H1 (cell line): ENCODE measurements around the gene GPC6. TPM values are rescaled to one million over a fixed set of nuclear protein-coding genes. Genes with fewer than 3 reads are reported as not detected.

Experiments
- CTCF ChIA-PET: fragments of 300-600 bp; sonication (Branson Sonifier 250); formaldehyde crosslinking; loops from one replicate; lab custom pipeline; 2021; ENCODE audit not compliant: partially characterized antibody; lab: Charles Lee
- POLR2A ChIA-PET: fragments of 300-600 bp; sonication (Branson Sonifier 250); formaldehyde crosslinking; loops from one replicate; lab custom pipeline; 2021; ENCODE audit warnings: inconsistent platforms; ENCODE audit not compliant: partially characterized antibody; lab: Charles Lee
- DNase-seq, 2 experiments: peaks; one replicate each; pipeline versions ENCODE4 v3.0.0 to v3.0.0-alpha.2; 2010 to 2022; ENCODE audit warnings: low spot score in 2 of 2, low read depth in 1 of 2, mixed read lengths in 1 of 2
- FAIRE-seq: peaks from 2 replicates; lab custom pipeline; 2011; peaks lifted over from hg19 to GRCh38; lab: Jason Lieb, UNC
- H2AFZ ChIP-seq: 2 replicates; pipeline ENCODE4 v1.8.1; 2012; ENCODE audit warnings: low read length, inconsistent platforms
- H2AK5ac ChIP-seq: 2 replicates; pipeline ENCODE4 v1.6.1; 2013; ENCODE audit warnings: low read depth, low read length
- H2BK120ac ChIP-seq: replicated peaks from 2 replicates; pipeline ENCODE3; 2013; ENCODE audit warnings: low read depth, low read length, inconsistent platforms
- H2BK12ac ChIP-seq: 2 replicates; pipeline ENCODE4 v1.6.1; 2013; ENCODE audit warnings: low read depth, low read length
- H2BK15ac ChIP-seq: 2 replicates; pipeline ENCODE4 v1.6.1; 2013; ENCODE audit warnings: low read length
- H2BK20ac ChIP-seq: 2 replicates; pipeline ENCODE4 v1.6.1; 2013; ENCODE audit warnings: low read length
- H2BK5ac ChIP-seq: 2 replicates; pipeline ENCODE4 v1.6.1; 2013; ENCODE audit warnings: low read depth, low read length
- H3K14ac ChIP-seq: 2 replicates; pipeline ENCODE4 v1.6.1; 2013; ENCODE audit warnings: inconsistent platforms; ENCODE audit not compliant: insufficient read length
- H3K18ac ChIP-seq: 2 replicates; pipeline ENCODE4 v1.6.1; 2013; ENCODE audit warnings: low read length; ENCODE audit errors: extremely low read depth
- H3K23ac ChIP-seq: 2 replicates; pipeline ENCODE4 v1.6.1; 2013; ENCODE audit warnings: inconsistent platforms; ENCODE audit not compliant: insufficient read length
- H3K23me2 ChIP-seq: 2 replicates; pipeline ENCODE4 v1.6.1; 2013; ENCODE audit warnings: low read depth, low read length
- H3K27ac ChIP-seq: 2 replicates; pipeline ENCODE4 v1.6.1; 2011; ENCODE audit warnings: low read depth, low read length, inconsistent platforms
- H3K27me3 ChIP-seq, 4 experiments: replicated peaks in 1 of 4; 1 replicate in 1 of 4; 2 replicates in 3 of 4; pipeline versions ENCODE4 v1.6.1 to v1.8.1; 2011 to 2013; ENCODE audit warnings: low read length in 3 of 4, mild to moderate bottlenecking in 3 of 4, inconsistent platforms in 2 of 4, mixed read lengths in 2 of 4, moderate library complexity in 1 of 4; ENCODE audit not compliant: control insufficient read depth in 3 of 4, insufficient read depth in 3 of 4; ENCODE audit errors: extremely low read depth in 1 of 4
- H3K36me3 ChIP-seq, 4 experiments: 2 replicates each; pipeline versions ENCODE4 v1.6.1 to v1.8.1; 2011 to 2013; ENCODE audit warnings: mild to moderate bottlenecking in 4 of 4, low read length in 3 of 4, moderate library complexity in 2 of 4, control low read depth in 1 of 4, inconsistent platforms in 1 of 4; ENCODE audit not compliant: insufficient read depth in 4 of 4, control insufficient read depth in 2 of 4
- H3K4ac ChIP-seq: replicated peaks from 2 replicates; pipeline ENCODE3; 2013; ENCODE audit warnings: low read length, low read depth, mixed read lengths, inconsistent platforms; ENCODE audit not compliant: insufficient read length
- H3K4me1 ChIP-seq, 4 experiments: replicated peaks in 1 of 4; 1 replicate in 1 of 4; 2 replicates in 3 of 4; pipeline versions ENCODE4 v1.6.1 to v1.8.1; 2011 to 2013; ENCODE audit warnings: low read length in 3 of 4, inconsistent platforms in 2 of 4, mixed read lengths in 1 of 4; ENCODE audit not compliant: insufficient read depth in 4 of 4, control insufficient read depth in 3 of 4
- H3K4me2 ChIP-seq, 2 experiments: 2 replicates each; pipeline versions ENCODE4 v1.6.1 to v1.8.1; 2011 to 2013; ENCODE audit warnings: low read depth in 2 of 2, low read length in 2 of 2, control low read depth in 1 of 2, inconsistent platforms in 1 of 2, mild to moderate bottlenecking in 1 of 2; ENCODE audit not compliant: insufficient read depth in 1 of 2
- H3K4me3 ChIP-seq, 4 experiments: fragments of 200-600, 300-600 bp in 1 of 4; sonication (generic), shearing (Covaris generic), sonication (Bioruptor Twin) in 1 of 4; 2 replicates each; pipeline versions ENCODE4 v1.5.1 to v1.8.1; 2011 to 2016; ENCODE audit warnings: low read length in 4 of 4, low read depth in 3 of 4, control low read depth in 2 of 4, inconsistent platforms in 2 of 4, mild to moderate bottlenecking in 2 of 4, mixed read lengths in 1 of 4, moderate library complexity in 1 of 4; ENCODE audit not compliant: insufficient read depth in 2 of 4; ENCODE audit errors: extremely low read depth in 1 of 4
- H3K56ac ChIP-seq: replicated peaks from 2 replicates; pipeline ENCODE3; 2013; ENCODE audit warnings: low read depth, mild to moderate bottlenecking, mixed read lengths, low read length, inconsistent platforms; ENCODE audit not compliant: insufficient read length
- H3K79me1 ChIP-seq: 2 replicates; pipeline ENCODE4 v1.6.1; 2013; ENCODE audit warnings: low read depth, low read length, control low read depth
- H3K79me2 ChIP-seq, 2 experiments: 2 replicates each; pipeline versions ENCODE4 v1.6.1 to v1.8.1; 2012 to 2013; ENCODE audit warnings: low read length in 2 of 2, mild to moderate bottlenecking in 2 of 2, inconsistent platforms in 1 of 2; ENCODE audit not compliant: insufficient read depth in 2 of 2, control insufficient read depth in 1 of 2
- H3K9ac ChIP-seq, 4 experiments: replicated peaks in 1 of 4; 1 replicate in 1 of 4; 2 replicates in 3 of 4; pipeline versions ENCODE4 v1.6.1 to v1.8.1; 2011 to 2013; ENCODE audit warnings: low read depth in 3 of 4, low read length in 3 of 4, control low read depth in 2 of 4, mild to moderate bottlenecking in 2 of 4, moderate library complexity in 2 of 4, inconsistent platforms in 1 of 4; ENCODE audit errors: extremely low read depth in 1 of 4
- H3K9me3 ChIP-seq, 2 experiments: 2 replicates each; pipeline versions ENCODE4 v1.6.1 to v1.8.1; 2012 to 2013; ENCODE audit warnings: mild to moderate bottlenecking in 2 of 2, moderate library complexity in 2 of 2, control low read depth in 1 of 2, inconsistent platforms in 1 of 2, low read depth in 1 of 2, low read length in 1 of 2, mixed read lengths in 1 of 2; ENCODE audit not compliant: insufficient read depth in 2 of 2
- H4K20me1 ChIP-seq, 2 experiments: replicated peaks in 1 of 2; 2 replicates each; pipeline versions ENCODE3 to v1.8.1; 2011 to 2013; ENCODE audit warnings: inconsistent platforms in 2 of 2, low read length in 2 of 2, mild to moderate bottlenecking in 1 of 2; ENCODE audit not compliant: insufficient read depth in 2 of 2, control insufficient read depth in 1 of 2
- H4K5ac ChIP-seq: 2 replicates; pipeline ENCODE4 v1.6.1; 2013; ENCODE audit warnings: low read length, low read depth, mixed read lengths, inconsistent platforms; ENCODE audit not compliant: insufficient read length
- H4K8ac ChIP-seq: 2 replicates; pipeline ENCODE4 v1.8.0; 2013; ENCODE audit warnings: mild to moderate bottlenecking, moderate library complexity, low read length, inconsistent platforms; ENCODE audit not compliant: insufficient read depth; ENCODE audit errors: extremely low read depth
- H4K91ac ChIP-seq: replicated peaks from 2 replicates; pipeline ENCODE3; 2013; ENCODE audit warnings: low read length, mixed read lengths, inconsistent platforms; ENCODE audit not compliant: insufficient read length
- CHD1 ChIP-seq: IDR thresholded peaks from 2 replicates; pipeline ENCODE4 v1.6.1; 2012; ENCODE audit warnings: low read depth, low read length, improper control_type of control experiment
- CREB1 ChIP-seq: IDR thresholded peaks from 2 replicates; pipeline ENCODE4 v1.6.1; 2012; ENCODE audit warnings: inconsistent platforms
- CTBP2 ChIP-seq: IDR thresholded peaks from 2 replicates; pipeline ENCODE4 v1.7.0; 2011; ENCODE audit warnings: borderline replicate concordance, mild to moderate bottlenecking, moderate library complexity, mixed read lengths, low read length; ENCODE audit not compliant: insufficient read depth, insufficient read length
- EGR1 ChIP-seq: IDR thresholded peaks from 2 replicates; pipeline ENCODE4 v1.6.1; 2011; ENCODE audit warnings: low read depth, low read length, borderline replicate concordance
- HDAC2 ChIP-seq, 2 experiments: fragments of 300-600 bp in 1 of 2; sonication (generic) in 1 of 2; IDR thresholded peaks; 2 replicates each; pipeline ENCODE4 v1.6.1; 2011 to 2012; ENCODE audit warnings: low read depth in 2 of 2, low read length in 2 of 2, mild to moderate bottlenecking in 2 of 2, moderate library complexity in 2 of 2, borderline replicate concordance in 1 of 2, inconsistent platforms in 1 of 2
- HDAC6 ChIP-seq: IDR thresholded peaks from one replicate; pipeline ENCODE4 v1.7.1; 2012; ENCODE audit warnings: low read depth, mild to moderate bottlenecking, inconsistent platforms, low read length, moderate library complexity
- NANOG ChIP-seq: IDR thresholded peaks from 2 replicates; pipeline ENCODE4 v1.6.1; 2011; ENCODE audit warnings: low read length, low read depth, mild to moderate bottlenecking, inconsistent platforms; ENCODE audit not compliant: insufficient read depth, poor library complexity, severe bottlenecking
- NRF1 ChIP-seq: IDR thresholded peaks from 2 replicates; pipeline ENCODE4 v1.6.1; 2011; ENCODE audit warnings: mild to moderate bottlenecking, low read depth, low read length, improper control_type of control experiment
- SIRT6 ChIP-seq: IDR thresholded peaks from one replicate; pipeline ENCODE4 v1.7.1; 2012; ENCODE audit warnings: low read length, inconsistent platforms
- SP4 ChIP-seq: IDR thresholded peaks from 2 replicates; pipeline ENCODE4 v1.6.1; 2012; ENCODE audit warnings: low read length, inconsistent platforms
- SUZ12 ChIP-seq: fragments of 200-600 bp; sonication (generic); IDR thresholded peaks from 2 replicates; pipeline ENCODE4 v1.6.1; 2012; ENCODE audit warnings: mild to moderate bottlenecking, inconsistent platforms, low read length, moderate library complexity, mixed read lengths
- TAF1 ChIP-seq: IDR thresholded peaks from 2 replicates; pipeline ENCODE4 v1.6.1; 2011; ENCODE audit warnings: mild to moderate bottlenecking, low read depth, low read length
- TBP ChIP-seq: IDR thresholded peaks from 2 replicates; pipeline ENCODE4 v1.6.1; 2011; ENCODE audit warnings: low read depth, low read length, improper control_type of control experiment
- TCF12 ChIP-seq: IDR thresholded peaks from 2 replicates; pipeline ENCODE4 v1.6.1; 2011; ENCODE audit warnings: low read depth, mild to moderate bottlenecking, low read length
- TEAD4 ChIP-seq: IDR thresholded peaks from 2 replicates; pipeline ENCODE4 v1.6.1; 2012; ENCODE audit warnings: low read depth, low read length, inconsistent platforms, mixed read lengths
- WGBS, 2 experiments: shearing (Covaris generic) in 1 of 2; methylation state at CpG; one replicate each; pipeline versions ENCODE4 v1.1.6 to v1.1.7; 2013 to 2015; ENCODE audit warnings: low lambda C conversion rate in 2 of 2, mixed read lengths in 2 of 2, inconsistent platforms in 1 of 2, low coverage in 1 of 2, missing lambda C conversion rate in 1 of 2; ENCODE audit not compliant: insufficient replicate concordance in 2 of 2, insufficient coverage in 1 of 2, insufficient read length in 1 of 2; ENCODE audit errors: extremely low coverage in 1 of 2, missing lambda C conversion rate in 1 of 2; 5-methylcytosine and 5-hydroxymethylcytosine counted together
- polyA plus RNA-seq, 7 experiments: library from polyadenylated mRNA; depleted of rRNA in 3 of 7; stranded (reverse) in 5 of 7; unstranded in 2 of 7; fragments of >200 nt in 5 of 7; fragments of 200-250 nt in 2 of 7; gene quantifications; 1 replicate in 5 of 7; 2 replicates in 1 of 7; 4 replicates in 1 of 7; pipeline versions ENCODE4 v1.2.1 to v1.2.3, GENCODE V29; 2011 to 2013; ENCODE audit warnings: missing spikeins in 2 of 7, mixed read lengths in 2 of 7
- total RNA-seq: library from RNA; stranded (reverse); fragmentation: NEBNext Ultra II Directional; extraction: Animal tissue kit (Norgen Biotek cat#: 25700); gene quantifications from 2 replicates; pipeline ENCODE4 v1.2.1, GENCODE V29; 2021

The GPC6 gene
- total and polyA plus RNA-seq, 2 of the 8 experiments (the other 6 are each of a cell fraction or from before 2014, with no cell fraction given), result 5.4 to 12.0 TPM

DNA sequence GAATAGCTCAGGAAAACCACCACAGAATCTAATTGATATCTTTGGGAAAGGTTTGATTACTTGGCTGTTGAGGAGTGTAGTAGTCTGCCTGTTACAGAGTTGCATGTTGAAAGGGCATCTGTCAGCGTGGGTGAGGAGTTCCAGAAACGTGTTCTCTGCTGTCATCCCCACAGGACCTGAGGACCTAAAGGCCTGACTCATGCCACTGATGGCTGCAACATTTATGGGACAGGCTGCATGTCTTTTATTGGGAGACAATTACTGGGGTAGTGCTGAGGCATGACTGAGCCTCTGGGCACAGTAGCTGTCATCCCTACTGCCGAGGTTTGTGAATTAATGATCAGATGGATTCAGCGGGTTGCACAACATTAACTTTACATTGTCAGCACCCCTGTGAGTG lies 525.9 kb downstream of the GPC6 start:
- ChIA-PET POLR2A (no interaction called here), CTCF (interaction anchor here (0.6 to 0.9 kb wide), 2 partner anchors 28 to 72 kb away, joined by 3 read pairs; no protein-coding TSS in a partner anchor)
- Histone ChIP-seq H4K5ac (no peak overlapping the region), H3K23me2 (no peaks in the 10 kb centered on the region), H3K18ac (no peak overlapping the region), H4K91ac (no peak overlapping the region), H2BK20ac (no peak overlapping the region), H3K23ac (no peak overlapping the region), H2AFZ (no peak overlapping the region), H3K9ac (no peak overlapping the region), H2BK12ac (no peak overlapping the region), H3K4me1 (0 out of 7 replicates have a peak, but pooled peaks cover 0 to 1% (median 0%) of the 10 kb centered on the region in 4 experiments), H2BK5ac (no peak overlapping the region), H3K56ac (no peak overlapping the region), H3K4me3 (no peak overlapping the region), H3K27ac (no peak overlapping the region), H4K8ac (no peak overlapping the region), H3K4ac (no peak overlapping the region), H2AK5ac (no peak overlapping the region), H3K27me3 (no peaks in the 10 kb centered on the region), H3K14ac (no peak overlapping the region), H3K36me3 (no peaks in the 10 kb centered on the region), H4K20me1 (no peaks in the 10 kb centered on the region), H3K79me1 (no peaks in the 10 kb centered on the region), H3K9me3 (no peaks in the 10 kb centered on the region), H3K79me2 (no peaks in the 10 kb centered on the region), H2BK120ac (no peak overlapping the region), H2BK15ac (no peak overlapping the region), H3K4me2 (no peak overlapping the region)
- WGBS, 2 experiments, result 94% methylated on average over 4 of the region's 4 CpGs; no CpG with 5 or more reads in 1 of the 2 experiments
- FAIRE-seq (no peak), DNase-seq (no peak)
- TF ChIP-seq HDAC2 (IDR thresholded peaks at IDR 0.05; ENCODE audit: borderline replicate concordance in 1 of 2, low read depth in 2 of 2, low read length in 2 of 2) (no peak), CTBP2 (no peak), SIRT6 (no peak), TEAD4 (no peak), HDAC6 (no peak), TBP (no peak), TAF1 (no peak), EGR1 (no peak), CREB1 (no peak), SP4 (no peak), NRF1 (no peak), SUZ12 (no peak), NANOG (no peak), TCF12 (no peak), CHD1 (no peak)
